Measurements from ENCODE around the gene HMGB2.

- no peak for TF ChIP-seq JUND (IDR thresholded peaks at IDR 0.05; ENCODE audit: low read length)
- TF ChIP-seq POLR2A (IDR thresholded peaks at IDR 0.05; ENCODE audit: control extremely low read depth in 1 of 2, low read depth in 2 of 2, low read length in 2 of 2): no peak
- no peak for TF ChIP-seq TEAD4 (IDR thresholded peaks at IDR 0.05; ENCODE audit: low read depth, low read length)
- no peak for TF ChIP-seq SIX5 (IDR thresholded peaks at IDR 0.05; ENCODE audit: low read depth, low read length)
- TF ChIP-seq RBBP5 (IDR thresholded peaks at IDR 0.05; ENCODE audit: borderline replicate concordance, low read depth, low read length): no peak
- TF ChIP-seq PHF8 (conservative IDR thresholded peaks at IDR 0.05; ENCODE audit: low read depth, low read length): no peak
- no peak for TF ChIP-seq CTCF (IDR thresholded peaks at IDR 0.05; ENCODE audit: control extremely low read depth in 1 of 3, insufficient read depth in 1 of 3, low read depth in 1 of 3, low read length in 3 of 3)
- no peak for TF ChIP-seq EP300 (IDR thresholded peaks at IDR 0.05; ENCODE audit: borderline replicate concordance in 1 of 2, low read depth in 2 of 2, low read length in 2 of 2)
- no peak for TF ChIP-seq HDAC2 (IDR thresholded peaks at IDR 0.05; ENCODE audit: borderline replicate concordance in 1 of 2, low read depth in 2 of 2, low read length in 2 of 2)
- TF ChIP-seq KDM1A (IDR thresholded peaks at IDR 0.05; ENCODE audit: borderline replicate concordance, low read length): no peak
- TF ChIP-seq SP2 (IDR thresholded peaks at IDR 0.05; ENCODE audit: low read length): no peak
- TF ChIP-seq MAX (IDR thresholded peaks at IDR 0.05): no peak
- TF ChIP-seq TCF12 (IDR thresholded peaks at IDR 0.05; ENCODE audit: low read depth, low read length): no peak
These were observed 45.8 kb upstream of the HMGB2 start for GRCh38 chr4:173379929-173380328.
